C4-2B (cell line): ENCODE results near the gene RHOH.

Experiments used
- ZFX ChIP-seq: fragments of 450-650 bp; IDR thresholded peaks from 2 replicates; pipeline ENCODE4 v1.6.1; 2017
- TF ChIP-seq, protein P1 (sequence below): fragments of 450-650 bp; conservative IDR thresholded peaks from 2 replicates; pipeline ENCODE4 v1.5.1; 2017; ENCODE audit warnings: mild to moderate bottlenecking

DNA sequence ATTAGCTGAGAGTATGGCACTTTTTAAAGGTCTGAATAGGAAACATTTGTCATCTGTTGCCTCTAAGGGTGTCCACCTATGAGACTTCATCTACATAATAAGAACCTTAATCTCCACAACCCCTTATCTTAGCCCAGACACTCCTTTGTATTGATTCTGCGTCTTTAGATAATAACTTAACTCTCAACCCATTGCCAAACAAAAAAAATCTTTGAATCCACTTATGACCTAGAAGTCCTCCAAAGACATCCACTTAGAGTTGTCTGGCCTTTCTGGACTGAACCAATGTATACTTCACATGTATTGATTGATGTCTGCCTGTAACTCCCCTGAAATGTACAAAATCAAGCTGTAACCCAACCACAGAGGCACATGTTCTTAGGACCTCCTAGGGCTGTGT lies 72.3 kb downstream of the RHOH start:
- TF ChIP-seq, protein P1, sequence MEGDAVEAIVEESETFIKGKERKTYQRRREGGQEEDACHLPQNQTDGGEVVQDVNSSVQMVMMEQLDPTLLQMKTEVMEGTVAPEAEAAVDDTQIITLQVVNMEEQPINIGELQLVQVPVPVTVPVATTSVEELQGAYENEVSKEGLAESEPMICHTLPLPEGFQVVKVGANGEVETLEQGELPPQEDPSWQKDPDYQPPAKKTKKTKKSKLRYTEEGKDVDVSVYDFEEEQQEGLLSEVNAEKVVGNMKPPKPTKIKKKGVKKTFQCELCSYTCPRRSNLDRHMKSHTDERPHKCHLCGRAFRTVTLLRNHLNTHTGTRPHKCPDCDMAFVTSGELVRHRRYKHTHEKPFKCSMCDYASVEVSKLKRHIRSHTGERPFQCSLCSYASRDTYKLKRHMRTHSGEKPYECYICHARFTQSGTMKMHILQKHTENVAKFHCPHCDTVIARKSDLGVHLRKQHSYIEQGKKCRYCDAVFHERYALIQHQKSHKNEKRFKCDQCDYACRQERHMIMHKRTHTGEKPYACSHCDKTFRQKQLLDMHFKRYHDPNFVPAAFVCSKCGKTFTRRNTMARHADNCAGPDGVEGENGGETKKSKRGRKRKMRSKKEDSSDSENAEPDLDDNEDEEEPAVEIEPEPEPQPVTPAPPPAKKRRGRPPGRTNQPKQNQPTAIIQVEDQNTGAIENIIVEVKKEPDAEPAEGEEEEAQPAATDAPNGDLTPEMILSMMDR = no peak
- no peak for TF ChIP-seq ZFX
